IgD-negative memory B cell (primary cell): ENCODE data around the gene ZBTB7C. TPM values are rescaled to one million over a fixed set of nuclear protein-coding genes. Genes with fewer than 3 reads are reported as not detected.
A peak's percentile ranks its signal among the peaks of the same experiment; 100 is the strongest.

Experiments used
- H3K27ac Mint-ChIP-seq, 3 donors: one replicate each; pipeline ENCODE4 v1.8.0; 2020 to 2022; ENCODE audit warnings: mild to moderate bottlenecking in 3 of 3, mixed read lengths in 3 of 3, moderate library complexity in 1 of 3
- H3K27me3 Mint-ChIP-seq: one replicate; pipeline ENCODE4 v1.8.0; 2021; ENCODE audit warnings: mixed read lengths
- H3K36me3 Mint-ChIP-seq: one replicate; pipeline ENCODE4 v1.8.0; 2020; ENCODE audit warnings: mild to moderate bottlenecking, mixed read lengths
- H3K4me1 Mint-ChIP-seq, 3 donors: one replicate each; pipeline ENCODE4 v1.8.0; 2020 to 2022; ENCODE audit warnings: mixed read lengths in 3 of 3, mild to moderate bottlenecking in 1 of 3
- H3K4me3 Mint-ChIP-seq, 4 donors: one replicate each; pipeline ENCODE4 v1.8.0; 2020 to 2022; ENCODE audit warnings: mild to moderate bottlenecking in 4 of 4, mixed read lengths in 4 of 4, moderate library complexity in 3 of 4
- H3K9me3 Mint-ChIP-seq, 3 donors: one replicate each; pipeline ENCODE4 v1.8.0; 2020 to 2021; ENCODE audit warnings: mixed read lengths in 3 of 3, mild to moderate bottlenecking in 1 of 3
- polyA plus RNA-seq: library from polyadenylated mRNA; unstranded; fragments of 300-500 nt; fragmentation: Illumina TruSeq; gene quantifications from one replicate; pipeline ENCODE4 v1.2.3, GENCODE V29; 2021

Gene ZBTB7C
- polyA plus RNA-seq, 1 donor from 2014 or later = not detected

GRCh38 chr18:48238206-48238605, 171.0 kb downstream of the ZBTB7C start:
- Mint-ChIP-seq H3K27ac (no peak overlapping the region), H3K9me3 (peaks cover 7 to 15% (median 8%) of the 10 kb centered on the region in 3 donors), H3K27me3 (peaks cover 10% of the 10 kb centered on the region), H3K4me1 (no peaks in the 10 kb centered on the region), H3K36me3 (no peaks in the 10 kb centered on the region), H3K4me3 (no peak overlapping the region)

- H3K4me1 Mint-ChIP-seq = no peaks in the 10 kb centered on the region
- H3K27me3 Mint-ChIP-seq = peaks cover 10% of the 10 kb centered on the region
- H3K27ac Mint-ChIP-seq = no peak overlapping the region
- H3K9me3 Mint-ChIP-seq = peaks cover 7 to 15% (median 8%) of the 10 kb centered on the region in 3 donors
- H3K4me3 Mint-ChIP-seq = peak overlapping the region in 1 of 4 donors; percentile 17
- no peaks in the 10 kb centered on the region for H3K36me3 Mint-ChIP-seq
Observed at GRCh38 chr18:48236822-48237221, 172.4 kb downstream of the ZBTB7C start.

- Mint-ChIP-seq H3K36me3 (no peaks in the 10 kb centered on the region), H3K4me3 (no peak overlapping the region), H3K9me3 (no peaks in the 10 kb centered on the region), H3K27me3 (peaks cover 4% of the 10 kb centered on the region), H3K4me1 (no peaks in the 10 kb centered on the region), H3K27ac (no peak overlapping the region)
Observed at GRCh38 chr18:48230467-48231113, 178.6 kb downstream of the ZBTB7C start.

- Mint-ChIP-seq H3K27me3 (peaks cover 4% of the 10 kb centered on the region), H3K4me3 (no peak overlapping the region), H3K36me3 (no peaks in the 10 kb centered on the region), H3K9me3 (no peaks in the 10 kb centered on the region), H3K4me1 (no peaks in the 10 kb centered on the region), H3K27ac (no peak overlapping the region)
Observed at GRCh38 chr18:48229552-48229981, 179.6 kb downstream of the ZBTB7C start.

DNA sequence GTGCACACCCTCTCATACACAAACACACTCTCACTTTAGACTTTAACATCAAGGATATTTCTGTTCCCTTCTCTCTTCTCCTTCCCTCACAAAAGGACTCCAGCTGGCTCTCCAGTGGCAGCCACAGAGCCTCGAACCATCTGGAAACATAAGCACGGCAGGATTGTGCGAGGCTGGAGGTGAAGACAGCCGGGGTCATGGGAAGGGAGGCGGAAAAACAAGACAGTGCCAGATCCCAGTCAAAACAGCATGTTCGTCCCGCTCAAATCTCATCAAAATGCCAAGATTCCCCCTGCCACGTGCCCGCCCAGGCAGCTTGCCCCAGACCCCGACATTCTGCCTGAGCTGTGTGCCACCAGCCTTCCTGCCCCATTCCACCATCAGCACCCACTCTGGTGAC, 180.3 kb downstream of the ZBTB7C start:
- peaks cover 4% of the 10 kb centered on the region for H3K27me3 Mint-ChIP-seq
- H3K4me3 Mint-ChIP-seq = no peak overlapping the region
- no peaks in the 10 kb centered on the region for H3K4me1 Mint-ChIP-seq

GRCh38 chr18:48228301-48228715, 180.9 kb downstream of the ZBTB7C start:
- Mint-ChIP-seq H3K27me3 (peaks cover 4% of the 10 kb centered on the region), H3K36me3 (no peaks in the 10 kb centered on the region), H3K27ac (no peak overlapping the region), H3K9me3 (no peaks in the 10 kb centered on the region), H3K4me1 (no peaks in the 10 kb centered on the region), H3K4me3 (no peak overlapping the region)

More for the DNA sequence above, 180.3 kb downstream of the ZBTB7C start:
- Mint-ChIP-seq H3K9me3 (no peaks in the 10 kb centered on the region), H3K27ac (no peak overlapping the region), H3K36me3 (no peaks in the 10 kb centered on the region)

DNA sequence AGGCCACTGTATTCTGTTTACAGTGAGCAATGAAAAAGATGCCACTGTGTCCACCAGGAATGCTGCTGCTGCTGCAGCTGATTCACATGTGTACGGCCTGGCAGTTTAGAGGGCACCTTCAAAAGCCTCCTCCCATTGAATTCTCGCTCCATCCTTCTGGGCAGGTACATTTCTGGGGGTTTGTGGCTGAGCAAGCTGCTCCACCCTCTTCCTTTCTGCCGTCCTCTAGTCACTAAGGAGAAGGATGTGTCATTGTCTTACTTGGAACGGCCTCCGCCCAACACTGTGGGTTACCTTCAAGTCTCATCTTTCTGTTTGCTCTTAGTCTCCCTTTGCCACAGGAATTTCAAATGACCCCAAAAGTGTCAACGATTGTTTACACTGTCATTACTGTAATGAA, 182.0 kb downstream of the ZBTB7C start:
- Mint-ChIP-seq H3K27ac (no peak overlapping the region), H3K9me3 (no peaks in the 10 kb centered on the region)

DNA sequence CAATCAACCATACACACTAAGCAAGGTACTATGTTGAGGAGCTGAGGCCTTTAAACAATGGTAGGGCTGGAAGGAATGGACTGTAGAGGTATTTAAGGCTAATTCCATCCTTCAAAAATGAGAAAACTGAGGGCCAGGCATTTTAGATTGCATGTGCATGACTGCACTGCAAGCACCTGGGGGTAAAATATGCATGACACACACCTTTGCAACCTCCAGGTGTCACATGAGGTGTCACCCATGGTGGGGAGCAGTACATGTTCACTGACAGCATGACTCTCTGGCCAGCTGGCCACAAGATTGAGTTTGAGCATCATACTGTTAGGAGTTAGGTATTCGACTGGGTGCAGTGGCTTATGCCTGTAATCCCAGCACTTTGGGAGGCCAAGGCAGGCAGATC, 182.8 kb downstream of the ZBTB7C start:
- H3K27ac Mint-ChIP-seq = no peak overlapping the region
- H3K4me3 Mint-ChIP-seq = no peak overlapping the region
- peaks cover 4% of the 10 kb centered on the region for H3K27me3 Mint-ChIP-seq
- no peaks in the 10 kb centered on the region for H3K36me3 Mint-ChIP-seq
- no peaks in the 10 kb centered on the region for H3K9me3 Mint-ChIP-seq
- no peaks in the 10 kb centered on the region for H3K4me1 Mint-ChIP-seq

More for the DNA sequence above, 182.0 kb downstream of the ZBTB7C start:
- Mint-ChIP-seq H3K36me3 (no peaks in the 10 kb centered on the region), H3K4me3 (no peak overlapping the region), H3K27me3 (peaks cover 4% of the 10 kb centered on the region), H3K4me1 (no peaks in the 10 kb centered on the region)

- Mint-ChIP-seq H3K9me3 (no peaks in the 10 kb centered on the region), H3K27ac (no peak overlapping the region), H3K4me3 (no peak overlapping the region), H3K27me3 (no peaks in the 10 kb centered on the region), H3K36me3 (no peaks in the 10 kb centered on the region), H3K4me1 (no peaks in the 10 kb centered on the region)
Observed at GRCh38 chr18:48222118-48222517, 187.1 kb downstream of the ZBTB7C start.

DNA sequence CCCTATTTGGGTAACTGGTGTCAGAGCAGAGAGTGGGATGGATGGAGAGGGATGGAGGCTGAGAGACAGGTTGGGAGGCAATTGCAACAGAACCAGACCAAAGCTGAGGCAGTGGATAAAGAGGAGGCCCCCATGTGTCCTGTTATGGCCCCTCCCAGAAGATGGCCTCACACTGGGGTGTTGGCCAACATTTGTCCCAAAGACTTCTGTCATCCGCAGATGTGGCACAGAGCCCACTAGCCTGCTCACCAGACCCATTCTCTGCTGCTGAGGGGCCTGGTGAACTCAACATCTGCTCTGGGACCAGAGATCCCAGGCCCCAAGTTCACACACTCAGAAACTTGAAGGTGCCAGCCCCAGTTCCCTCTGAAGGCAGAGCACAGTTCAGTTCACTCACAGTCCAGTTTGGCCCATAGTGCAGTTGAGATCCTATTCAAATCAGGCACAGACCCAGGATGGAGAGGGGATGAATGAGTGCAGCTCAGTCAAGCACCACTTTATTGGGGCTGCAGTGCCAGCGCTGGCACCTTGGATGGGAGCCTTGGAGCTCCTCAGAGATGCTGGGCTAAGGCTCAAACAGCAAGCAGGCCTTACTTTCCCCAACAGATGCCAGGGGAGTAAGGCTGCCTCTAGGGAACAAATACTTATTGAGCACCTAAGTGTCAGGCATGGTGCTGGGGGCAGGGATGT, 189.2 kb downstream of the ZBTB7C start:
- Mint-ChIP-seq H3K4me3 (no peak overlapping the region), H3K9me3 (no peaks in the 10 kb centered on the region), H3K27me3 (no peaks in the 10 kb centered on the region), H3K36me3 (no peaks in the 10 kb centered on the region), H3K27ac (no peak overlapping the region), H3K4me1 (no peaks in the 10 kb centered on the region)

DNA sequence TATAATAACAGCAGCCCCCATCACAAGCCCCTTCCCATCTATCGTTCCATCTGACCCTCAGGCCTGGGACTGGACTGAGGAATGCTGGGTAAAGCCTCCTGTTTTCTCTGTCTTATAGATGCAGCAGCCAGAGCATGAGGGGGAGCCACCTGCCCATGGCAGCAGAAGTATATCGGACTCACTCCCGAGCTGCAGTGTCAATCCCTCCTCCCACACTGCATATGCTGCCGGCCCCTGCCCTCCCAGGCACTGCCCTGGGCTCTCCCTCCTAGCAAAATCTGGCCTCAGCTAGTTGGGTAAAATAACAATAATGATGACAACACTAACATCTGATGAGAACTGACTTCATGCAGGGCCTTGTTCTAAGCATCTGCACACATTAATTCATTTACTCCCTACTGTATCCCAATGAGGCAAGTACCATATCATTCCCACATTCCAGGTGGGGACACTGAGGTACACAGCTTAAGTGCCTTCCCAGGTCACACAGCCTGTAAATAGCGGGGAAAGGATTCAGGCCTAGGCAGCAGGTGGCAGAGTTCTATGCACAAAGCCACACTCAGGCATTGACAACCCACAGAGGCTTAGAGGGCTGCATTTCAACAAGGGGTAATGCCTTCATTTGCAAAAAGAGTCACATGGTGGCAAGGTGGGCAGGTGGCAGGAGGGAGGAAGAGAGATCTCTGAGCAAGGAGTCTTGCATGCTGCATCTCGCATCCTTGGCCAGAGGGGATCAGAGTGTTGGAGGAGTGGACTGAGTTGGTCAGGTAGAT, 190.0 kb downstream of the ZBTB7C start:
- Mint-ChIP-seq H3K27ac (peak overlapping the region in 1 of 3 donors; percentile 12), H3K4me1 (no peaks in the 10 kb centered on the region), H3K9me3 (peaks cover 0 to under 1% (median 0%) of the 10 kb centered on the region in 3 donors), H3K27me3 (no peaks in the 10 kb centered on the region), H3K36me3 (no peaks in the 10 kb centered on the region), H3K4me3 (no peak overlapping the region)

DNA sequence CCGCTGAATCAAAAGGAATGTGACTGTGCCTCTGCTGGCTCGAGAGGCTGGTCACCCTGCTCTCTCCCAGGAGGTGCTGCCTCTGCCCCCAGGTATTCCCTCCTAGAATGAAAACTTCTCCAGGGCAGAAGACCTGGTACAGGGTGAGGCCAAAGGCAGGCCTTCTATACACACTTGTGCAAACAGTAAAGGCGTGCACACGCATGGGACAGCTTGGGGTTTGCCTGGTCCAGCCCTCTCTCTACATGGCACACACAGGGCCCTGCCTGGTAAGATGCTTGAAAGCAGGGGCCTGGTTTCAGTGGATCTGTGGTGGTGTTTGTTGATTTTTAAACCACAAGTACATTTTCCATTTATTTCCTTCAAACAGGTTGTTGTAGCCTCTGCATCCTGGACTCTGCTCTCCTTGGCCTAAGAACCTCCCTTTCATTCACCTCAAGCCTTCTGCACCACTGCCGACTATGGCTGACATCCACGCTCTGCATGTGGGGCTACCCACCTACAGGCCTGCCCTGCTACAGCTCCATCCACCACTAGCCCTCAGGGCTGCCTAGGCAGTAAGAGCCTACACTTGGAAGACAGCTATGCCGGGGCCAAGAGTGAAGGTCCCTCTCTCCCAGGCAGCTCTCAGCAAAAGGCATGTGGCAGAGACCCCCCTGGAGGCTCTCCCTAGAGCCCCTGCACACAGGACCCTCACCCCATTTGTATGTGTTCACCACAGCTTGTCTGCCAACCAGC, 190.7 kb downstream of the ZBTB7C start:
- no peaks in the 10 kb centered on the region for H3K27me3 Mint-ChIP-seq
- peak overlapping the region in 1 of 3 donors; percentile 12 for H3K27ac Mint-ChIP-seq
- H3K36me3 Mint-ChIP-seq = no peaks in the 10 kb centered on the region
- H3K4me1 Mint-ChIP-seq = no peaks in the 10 kb centered on the region
- no peak overlapping the region for H3K4me3 Mint-ChIP-seq
- H3K9me3 Mint-ChIP-seq = peaks cover 0 to 2% (median 0%) of the 10 kb centered on the region in 3 donors

DNA sequence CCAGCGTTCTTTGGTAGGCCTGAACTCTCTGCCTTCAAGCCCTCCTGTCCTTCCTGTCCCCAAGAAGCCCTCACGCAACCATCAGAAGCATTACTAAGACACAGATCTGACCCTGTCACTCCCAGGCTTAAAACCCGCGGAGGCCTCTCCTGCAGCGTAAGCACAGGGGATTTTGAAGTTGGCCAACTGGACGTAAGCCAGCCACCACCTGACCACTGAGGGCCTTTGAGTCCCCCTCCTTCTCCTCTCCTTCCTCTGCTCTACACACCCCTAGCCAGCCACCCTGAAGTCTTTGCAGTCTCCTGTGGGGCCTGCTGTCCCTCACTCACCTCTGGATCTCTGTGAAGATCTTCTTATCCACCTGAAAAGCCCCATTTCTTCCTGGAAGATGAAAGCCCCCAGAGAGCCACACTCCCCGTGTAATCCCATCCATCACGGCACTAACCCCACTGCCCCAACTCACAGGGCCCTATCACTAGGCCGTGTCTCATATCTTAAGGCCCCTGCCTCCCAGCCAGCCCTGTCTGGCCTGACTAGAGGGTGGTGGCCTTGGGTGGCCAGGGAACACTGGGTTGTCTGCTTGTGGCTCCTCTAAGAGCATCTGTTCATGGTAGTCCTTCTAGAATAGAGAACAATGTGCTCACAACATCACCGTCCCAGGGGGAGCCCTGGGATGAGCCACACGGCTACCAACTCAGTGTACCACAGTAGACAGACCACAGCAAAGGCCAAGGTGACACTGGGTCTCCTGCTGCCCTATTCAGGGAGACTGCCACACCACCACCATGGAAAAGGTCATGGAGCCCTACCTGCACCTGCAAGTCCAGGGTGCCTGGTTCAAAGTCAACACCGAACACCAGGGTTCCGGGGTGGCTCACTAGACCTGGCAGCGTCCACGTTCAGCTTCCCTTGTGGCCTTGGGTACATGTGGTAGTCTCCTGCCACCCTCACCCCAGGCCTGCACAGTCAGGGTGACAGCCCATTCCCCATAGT, 191.6 kb downstream of the ZBTB7C start:
- no peaks in the 10 kb centered on the region for H3K36me3 Mint-ChIP-seq
- no peaks in the 10 kb centered on the region for H3K27me3 Mint-ChIP-seq
- no peak overlapping the region for H3K4me3 Mint-ChIP-seq
- no peaks in the 10 kb centered on the region for H3K4me1 Mint-ChIP-seq
- no peak overlapping the region for H3K27ac Mint-ChIP-seq
- peaks cover 0 to 2% (median 0%) of the 10 kb centered on the region in 3 donors for H3K9me3 Mint-ChIP-seq
